Measurements from ENCODE around the gene A3GALT2.

GRCh38 chr1:33328817-33329216 is 7.9 kb upstream of the A3GALT2 start:
- TF ChIP-seq ZNF41 (CRISPR knock-in tag; conservative IDR thresholded peaks at IDR 0.05), result no peak
- no peak for TF ChIP-seq ZNF277 (CRISPR knock-in tag; IDR thresholded peaks at IDR 0.05; ENCODE audit: borderline replicate concordance)
- TF ChIP-seq POLR2A (conservative IDR thresholded peaks at IDR 0.05), result no peak
- no peak for TF ChIP-seq THAP12 (CRISPR knock-in tag; IDR thresholded peaks at IDR 0.05)
- TF ChIP-seq CTCF (IDR thresholded peaks at IDR 0.05 in 2 of 3, conservative IDR thresholded peaks at IDR 0.05 in 1 of 3; ENCODE audit: insufficient read depth in 2 of 3, low read depth in 1 of 3, low read length in 3 of 3), result no peak
- no peak for TF ChIP-seq SMAD3 (CRISPR knock-in tag; conservative IDR thresholded peaks at IDR 0.05)
- no peak for TF ChIP-seq EP300 (IDR thresholded peaks at IDR 0.05; ENCODE audit: low read length)
- TF ChIP-seq E2F4 (CRISPR knock-in tag; IDR thresholded peaks at IDR 0.05; ENCODE audit: low read depth), result no peak
- TF ChIP-seq, protein P1, sequence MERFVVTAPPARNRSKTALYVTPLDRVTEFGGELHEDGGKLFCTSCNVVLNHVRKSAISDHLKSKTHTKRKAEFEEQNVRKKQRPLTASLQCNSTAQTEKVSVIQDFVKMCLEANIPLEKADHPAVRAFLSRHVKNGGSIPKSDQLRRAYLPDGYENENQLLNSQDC (CRISPR knock-in tag; IDR thresholded peaks at IDR 0.05), result no peak
- TF ChIP-seq TAF7 (tag; IDR thresholded peaks at IDR 0.05), result no peak
